Measurements from ENCODE around the gene TBK1.
"Not testable (repeated sequence)": the region's sequence is repeated elsewhere in the genome, so short reads cannot be mapped to it uniquely, and the experiment has no call there.

TBK1 gene

DNA sequence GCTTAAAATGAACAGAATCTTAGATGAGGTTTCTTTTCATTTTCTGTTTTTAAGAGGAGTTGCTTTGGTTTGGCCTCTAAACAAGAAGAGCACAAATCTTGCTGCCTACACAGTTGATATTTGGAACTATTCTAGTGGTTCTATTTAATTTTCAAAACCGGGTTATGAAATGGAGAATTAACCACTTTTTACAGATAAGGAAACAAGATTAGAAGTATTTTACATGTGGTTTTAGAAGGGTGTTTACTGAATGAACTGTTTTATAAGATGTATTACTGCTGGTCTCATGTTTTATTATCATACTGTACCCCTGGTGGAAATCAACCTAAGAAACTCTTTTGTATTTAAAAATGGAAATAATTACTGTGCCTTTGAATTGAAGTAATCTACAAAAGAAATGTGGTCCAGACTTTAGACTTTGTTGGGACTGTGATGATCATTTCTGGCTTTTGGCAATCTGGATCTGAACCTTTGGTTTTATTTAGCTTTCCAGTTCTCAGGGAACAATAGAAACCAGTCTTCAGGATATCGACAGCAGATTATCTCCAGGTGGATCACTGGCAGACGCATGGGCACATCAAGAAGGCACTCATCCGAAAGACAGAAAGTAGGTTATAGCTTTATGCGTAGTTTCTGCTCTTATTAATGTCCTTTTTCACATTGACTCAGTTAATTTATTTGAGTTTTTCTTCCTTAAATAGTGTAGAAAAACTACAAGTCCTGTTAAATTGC is 43.2 kb downstream of the TBK1 start:
- DNase-seq (ENCODE audit: extremely low read depth in 1 of 2, low read depth in 1 of 2): no peak

DNA sequence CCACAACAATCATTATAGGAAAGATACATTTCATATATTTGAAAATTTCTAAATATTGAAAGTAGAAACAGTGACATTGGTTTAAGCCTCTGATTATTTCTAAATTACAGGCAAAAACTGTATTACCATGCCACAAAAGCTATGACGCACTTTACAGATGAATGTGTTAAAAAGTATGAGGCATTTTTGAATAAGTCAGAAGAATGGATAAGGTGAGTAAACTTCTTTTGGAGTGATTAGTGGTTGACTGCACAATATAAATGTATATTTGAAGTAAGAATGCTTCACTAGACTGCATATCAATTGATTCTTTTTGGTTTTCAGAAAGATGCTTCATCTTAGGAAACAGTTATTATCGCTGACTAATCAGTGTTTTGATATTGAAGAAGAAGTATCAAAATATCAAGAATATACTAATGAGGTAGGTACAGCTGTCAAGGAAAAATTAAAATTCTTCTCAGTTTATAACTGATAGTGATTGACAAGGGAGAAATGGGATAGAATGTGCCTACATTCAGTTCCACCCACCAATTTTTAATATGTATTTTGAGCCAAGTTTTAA is 45.0 kb downstream of the TBK1 start:
- DNase-seq (ENCODE audit: extremely low read depth in 1 of 2, low read depth in 1 of 2): no peak

DNA sequence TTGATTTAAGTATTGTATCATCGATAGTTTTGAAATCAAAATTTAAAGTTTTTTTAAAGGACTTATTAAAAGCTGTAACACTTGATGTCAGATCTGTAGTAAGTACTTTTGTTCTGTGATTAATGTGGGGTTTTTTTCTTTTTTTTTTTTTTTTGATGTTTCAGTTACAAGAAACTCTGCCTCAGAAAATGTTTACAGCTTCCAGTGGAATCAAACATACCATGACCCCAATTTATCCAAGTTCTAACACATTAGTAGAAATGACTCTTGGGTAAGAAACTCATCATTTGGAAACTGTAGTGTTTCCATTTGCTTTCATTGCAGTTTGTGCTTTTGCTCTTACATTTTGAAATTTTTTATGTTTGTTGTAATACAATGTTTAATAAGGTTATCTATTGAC is 45.6 kb downstream of the TBK1 start:
- DNase-seq (ENCODE audit: extremely low read depth in 1 of 2, low read depth in 1 of 2): no peak

DNA sequence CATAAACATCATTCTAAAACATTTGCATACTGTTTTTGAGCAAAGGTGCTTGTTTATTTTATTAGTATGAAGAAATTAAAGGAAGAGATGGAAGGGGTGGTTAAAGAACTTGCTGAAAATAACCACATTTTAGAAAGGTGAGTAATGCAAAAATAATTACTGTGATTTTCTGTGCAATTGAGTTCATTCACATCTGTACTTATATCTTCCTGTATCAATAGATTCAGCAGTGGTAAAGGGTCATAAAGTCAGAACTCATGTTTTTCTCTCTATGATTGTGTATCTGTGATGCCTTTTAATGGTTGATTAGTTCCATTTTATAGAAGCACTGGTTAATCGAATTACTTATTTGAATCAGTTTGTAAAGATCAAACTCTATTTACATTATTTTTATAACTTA is 46.0 kb downstream of the TBK1 start:
- no peak for DNase-seq (ENCODE audit: extremely low read depth in 1 of 2, low read depth in 1 of 2)

DNA sequence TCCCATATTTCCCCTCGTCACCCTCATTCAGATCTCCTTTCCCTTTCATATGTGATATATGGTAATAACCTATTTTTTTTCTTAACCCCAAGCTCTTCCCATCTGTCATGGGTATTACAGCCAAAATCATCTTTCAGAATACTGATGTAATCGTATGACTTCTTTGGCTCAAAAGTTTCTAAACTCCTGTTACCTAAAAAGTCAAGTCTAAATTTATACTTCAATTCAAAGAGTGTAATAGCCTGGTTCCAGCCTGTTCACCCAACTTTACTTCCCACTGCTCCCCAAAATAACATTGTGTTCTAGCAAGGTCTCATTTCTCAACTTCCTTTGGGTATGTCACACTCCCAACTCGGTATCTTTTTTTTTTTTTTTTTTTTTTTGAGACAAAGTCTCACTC is 48.5 kb downstream of the TBK1 start:
- DNase-seq (ENCODE audit: extremely low read depth in 1 of 2, low read depth in 1 of 2): no peak

DNA sequence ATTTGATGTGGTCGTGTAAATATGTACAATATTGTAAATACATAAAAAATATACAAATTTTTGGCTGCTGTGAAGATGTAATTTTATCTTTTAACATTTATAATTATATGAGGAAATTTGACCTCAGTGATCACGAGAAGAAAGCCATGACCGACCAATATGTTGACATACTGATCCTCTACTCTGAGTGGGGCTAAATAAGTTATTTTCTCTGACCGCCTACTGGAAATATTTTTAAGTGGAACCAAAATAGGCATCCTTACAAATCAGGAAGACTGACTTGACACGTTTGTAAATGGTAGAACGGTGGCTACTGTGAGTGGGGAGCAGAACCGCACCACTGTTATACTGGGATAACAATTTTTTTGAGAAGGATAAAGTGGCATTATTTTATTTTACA is 49.6 kb downstream of the TBK1 start:
- no peak for DNase-seq (ENCODE audit: extremely low read depth in 1 of 2, low read depth in 1 of 2)

DNA sequence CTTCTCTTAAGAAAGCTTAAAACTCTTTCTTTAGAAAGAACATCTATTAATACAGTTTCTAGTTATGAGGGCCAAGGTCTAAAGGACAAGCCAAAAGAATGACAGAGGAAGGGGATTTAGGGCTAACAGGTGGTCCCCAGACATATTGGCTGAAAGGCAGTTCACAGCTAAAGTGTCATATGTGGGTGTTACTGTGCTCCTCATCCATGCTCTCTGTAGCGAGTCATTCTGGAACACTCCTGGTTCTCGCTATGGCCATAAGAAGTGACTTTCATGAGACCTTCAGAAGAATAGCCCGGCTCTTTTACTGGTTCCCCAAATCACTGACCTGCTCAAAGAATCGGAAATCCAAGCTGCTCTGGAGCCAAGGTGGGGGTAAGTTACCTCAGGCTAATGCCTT is 55.0 kb downstream of the TBK1 start:
- DNase-seq (ENCODE audit: extremely low read depth in 1 of 2, low read depth in 1 of 2): no peak

DNA sequence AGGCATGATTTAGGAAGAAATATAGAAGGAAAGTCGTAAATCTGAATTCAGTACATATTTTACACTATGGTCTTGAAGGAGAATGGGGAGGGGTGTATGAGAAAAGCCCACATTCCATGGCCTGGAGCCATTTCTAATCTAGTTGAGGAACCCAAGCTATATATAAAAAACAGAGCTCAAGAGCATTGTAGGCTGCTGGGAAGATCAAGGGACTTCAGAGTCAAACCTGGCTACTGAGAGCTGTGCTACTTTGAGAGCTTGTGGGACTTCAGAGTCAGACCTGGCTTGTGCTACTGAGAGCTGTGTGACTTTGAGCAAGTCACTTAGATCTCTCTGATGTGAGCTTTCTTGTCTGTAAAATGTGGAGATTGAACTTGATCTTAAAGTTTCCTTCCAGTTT is 58.7 kb downstream of the TBK1 start:
- no peak for DNase-seq (ENCODE audit: extremely low read depth in 1 of 2, low read depth in 1 of 2)

DNA sequence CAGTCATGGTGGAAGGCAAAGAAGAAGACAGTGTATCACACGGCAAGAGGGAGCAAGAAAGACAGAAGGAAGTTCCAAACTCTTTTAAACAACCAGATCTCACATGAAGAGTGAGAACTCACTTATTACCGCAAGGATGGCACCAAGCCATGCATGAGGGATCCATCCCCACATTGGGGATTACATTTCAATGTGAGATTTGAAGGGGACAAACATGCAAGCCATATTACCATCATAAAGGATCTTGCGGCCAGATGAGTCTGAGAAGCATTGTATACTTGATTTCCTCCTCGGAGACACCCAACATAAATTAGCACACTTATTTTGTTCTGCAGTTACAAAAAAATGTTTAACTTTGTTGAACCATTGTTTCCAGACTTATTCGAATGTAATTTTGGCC is 66.5 kb downstream of the TBK1 start:
- no peak for DNase-seq (ENCODE audit: extremely low read depth in 1 of 2, low read depth in 1 of 2)

DNA sequence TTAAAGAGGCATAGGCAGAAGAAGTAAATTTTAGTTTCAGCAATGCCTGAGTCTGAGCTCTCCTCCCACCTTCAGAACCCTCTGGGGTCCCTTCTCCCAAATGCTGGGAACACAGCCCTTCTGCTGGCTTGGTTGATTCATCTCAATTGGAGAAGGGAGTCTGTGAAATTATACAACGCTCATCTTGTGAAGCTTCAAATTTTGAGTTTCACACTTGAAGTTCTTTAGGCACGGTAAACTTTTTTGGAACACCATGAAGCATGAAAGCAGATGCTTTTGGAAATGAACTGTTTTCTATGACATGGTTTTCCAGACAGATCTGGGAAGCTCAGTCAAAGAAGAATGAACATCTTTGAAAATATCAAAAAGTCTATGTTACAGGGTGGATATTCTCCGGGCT is 69.9 kb downstream of the TBK1 start:
- no peak for DNase-seq (ENCODE audit: extremely low read depth in 1 of 2, low read depth in 1 of 2)

DNA sequence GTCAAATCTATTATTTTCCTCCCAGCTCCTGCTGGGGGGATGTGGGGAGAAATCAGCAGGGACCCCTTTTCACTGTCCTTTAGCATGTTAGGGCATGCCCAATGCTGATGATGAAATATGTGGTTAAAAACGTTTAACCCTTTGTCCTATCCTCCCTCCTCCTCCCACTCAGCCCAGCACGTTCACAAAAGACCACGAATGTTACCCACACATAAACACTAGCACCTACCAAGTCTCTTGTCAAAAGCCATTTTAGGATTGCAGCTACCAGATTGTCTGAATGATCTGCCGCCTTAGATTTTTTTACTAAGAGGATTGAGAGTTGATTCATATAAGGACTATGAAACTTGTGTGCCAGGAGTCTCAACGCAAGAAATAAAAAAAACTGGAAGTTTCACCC is 70.4 kb downstream of the TBK1 start:
- DNase-seq (ENCODE audit: extremely low read depth in 1 of 2, low read depth in 1 of 2): no peak

DNA sequence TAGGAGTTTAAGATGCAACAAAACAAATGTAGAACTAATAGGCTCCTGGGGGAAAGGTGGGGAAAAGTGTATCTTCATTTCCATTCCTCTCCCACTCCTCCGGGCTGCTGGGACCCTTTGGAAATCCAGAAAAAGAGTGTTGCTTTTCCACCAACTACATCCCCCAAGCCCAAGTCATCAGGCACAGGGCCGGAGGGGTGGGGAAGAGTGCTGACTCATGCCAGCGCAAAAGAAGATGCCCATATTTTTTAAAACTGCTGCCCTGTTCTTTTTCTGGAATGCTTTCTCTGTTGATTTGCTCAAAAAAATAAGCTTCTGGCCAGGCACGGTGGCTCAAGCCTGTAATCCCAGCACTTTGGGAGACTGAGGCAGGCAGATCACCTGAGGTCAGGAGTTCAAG is 70.9 kb downstream of the TBK1 start:
- no peak for DNase-seq (ENCODE audit: extremely low read depth in 1 of 2, low read depth in 1 of 2)

DNA sequence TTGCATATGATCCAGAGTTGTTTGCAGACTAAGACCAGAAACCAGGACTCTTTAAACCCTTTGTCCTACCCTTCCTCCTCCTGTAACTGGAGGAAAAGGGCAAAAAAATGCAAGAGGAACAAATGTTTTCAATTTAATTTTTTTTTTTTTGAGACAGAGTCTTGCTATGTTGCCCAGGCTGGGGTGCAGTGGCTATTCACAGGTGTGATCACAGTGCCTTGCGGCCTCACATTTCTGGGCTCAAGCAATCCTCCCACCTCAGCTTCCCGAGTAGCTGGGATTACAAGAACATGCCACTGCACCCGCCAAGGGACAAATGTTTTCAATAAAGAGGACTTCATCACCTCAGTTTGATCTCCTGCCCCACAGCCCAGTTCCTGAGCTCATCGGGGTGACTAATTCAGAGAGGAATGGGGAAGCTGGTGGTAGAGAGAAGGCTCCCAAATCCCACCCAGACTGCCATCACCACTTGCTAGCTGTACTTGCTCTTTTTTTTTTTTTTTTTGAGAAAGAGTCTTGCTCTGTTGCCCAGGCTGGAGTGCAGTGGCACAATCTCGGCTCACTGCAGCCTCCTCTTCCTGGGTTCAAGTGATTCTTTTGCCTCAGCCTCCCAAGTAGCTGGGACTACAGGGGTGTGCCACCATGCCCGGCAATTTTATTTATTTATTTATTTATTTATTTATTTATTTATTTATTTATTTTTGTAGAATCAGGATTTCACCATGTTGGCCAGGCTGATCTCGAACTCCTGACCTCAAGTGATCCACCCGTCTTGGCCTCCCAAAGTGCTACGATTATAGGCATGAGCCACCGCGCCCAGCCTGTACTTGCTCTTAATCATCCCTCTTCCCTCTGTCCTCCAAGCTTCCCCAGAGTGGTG is 71.9 kb downstream of the TBK1 start:
- DNase-seq (ENCODE audit: extremely low read depth in 1 of 2, low read depth in 1 of 2): not testable (repeated sequence)

DNA sequence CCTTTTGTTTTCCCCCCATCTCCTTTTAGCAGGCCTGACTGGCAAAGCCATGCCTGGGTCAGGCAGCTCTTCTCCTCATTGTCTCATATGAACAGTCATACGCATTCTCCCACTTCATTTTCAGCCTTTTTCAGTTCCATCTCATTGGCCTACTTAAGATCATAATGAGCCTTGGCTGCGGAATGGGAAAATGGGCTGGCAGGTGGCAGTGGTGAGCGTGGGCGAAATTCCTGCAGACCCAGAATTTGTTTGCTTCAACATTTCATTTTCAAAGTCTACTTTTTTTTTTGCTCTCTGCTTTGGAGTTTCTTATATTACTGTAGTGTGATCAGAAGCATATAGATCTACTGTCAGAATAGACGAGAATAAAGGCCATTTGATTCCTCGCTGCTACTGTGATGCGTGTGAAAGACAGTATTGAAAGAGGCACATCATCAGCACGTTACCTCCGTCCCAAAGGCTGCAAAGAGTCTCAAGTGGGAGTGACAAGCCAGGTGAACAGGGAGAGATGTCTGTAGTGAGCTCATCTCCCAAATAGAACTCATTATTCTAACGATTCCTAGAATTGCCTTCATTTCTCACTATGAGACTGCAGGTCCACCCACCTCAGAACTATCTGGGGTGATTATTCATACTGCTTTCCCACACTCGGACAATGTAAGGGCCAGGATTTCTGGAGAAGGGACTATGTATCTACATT is 73.7 kb downstream of the TBK1 start:
- DNase-seq (ENCODE audit: extremely low read depth in 1 of 2, low read depth in 1 of 2): no peak

DNA sequence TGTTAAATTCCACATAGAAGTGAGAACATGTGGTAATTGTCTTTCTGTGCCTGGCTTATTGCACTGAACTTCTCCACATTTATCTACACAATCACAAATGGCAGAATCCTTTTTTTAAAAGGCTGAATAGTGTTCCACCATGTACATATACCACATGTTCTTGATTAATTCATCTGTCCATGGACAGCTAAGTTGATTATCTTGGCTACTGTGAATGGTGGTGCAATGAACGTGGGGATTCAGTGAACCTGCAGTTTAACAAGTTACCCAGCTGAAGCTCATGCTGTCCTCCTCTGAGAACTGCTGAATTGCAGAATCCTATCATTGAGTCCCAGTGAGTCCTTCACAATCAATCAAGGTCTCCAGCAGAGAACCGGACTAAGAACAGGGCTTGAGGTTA is 74.9 kb downstream of the TBK1 start:
- DNase-seq (ENCODE audit: extremely low read depth in 1 of 2, low read depth in 1 of 2): no peak

DNA sequence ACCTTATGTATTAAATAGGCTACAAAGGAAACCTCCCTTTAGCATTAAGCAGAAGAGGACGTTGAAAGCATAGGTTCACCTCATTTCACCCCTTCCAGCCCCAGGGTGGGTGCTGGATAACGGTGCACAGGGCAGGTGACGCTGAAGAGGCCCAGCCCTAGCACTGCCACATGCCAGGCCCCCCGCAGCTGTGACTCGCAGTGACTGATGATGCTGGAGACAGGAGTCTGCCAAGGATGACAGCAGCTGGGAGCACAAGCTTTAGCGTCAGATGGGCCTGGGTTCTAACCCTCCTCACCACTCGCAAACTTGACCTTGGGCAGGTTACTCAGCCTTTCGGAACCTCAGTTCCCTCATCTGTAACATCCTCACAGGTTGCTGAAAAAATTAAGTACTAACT is 76.7 kb downstream of the TBK1 start:
- no peak for DNase-seq (ENCODE audit: extremely low read depth in 1 of 2, low read depth in 1 of 2)

DNA sequence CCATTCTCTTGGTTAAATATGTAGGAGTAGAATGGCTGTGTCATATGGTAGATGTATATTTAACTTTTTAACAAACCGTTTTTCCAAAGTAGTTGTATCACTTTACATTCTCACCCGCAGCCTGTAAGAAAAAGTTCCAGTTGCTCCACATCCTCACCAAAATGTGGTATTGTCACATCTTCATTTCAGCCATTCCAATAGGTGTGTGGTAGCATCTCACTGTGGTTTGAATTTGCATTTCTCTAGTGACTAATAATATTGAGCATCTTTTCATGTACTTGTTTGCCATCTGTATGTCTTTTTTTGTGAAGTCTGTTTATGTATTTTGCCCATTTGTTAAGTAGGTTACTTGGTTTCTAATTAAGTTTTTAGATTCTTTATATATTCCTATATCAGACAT is 78.6 kb downstream of the TBK1 start:
- DNase-seq (ENCODE audit: extremely low read depth in 1 of 2, low read depth in 1 of 2): no peak

DNA sequence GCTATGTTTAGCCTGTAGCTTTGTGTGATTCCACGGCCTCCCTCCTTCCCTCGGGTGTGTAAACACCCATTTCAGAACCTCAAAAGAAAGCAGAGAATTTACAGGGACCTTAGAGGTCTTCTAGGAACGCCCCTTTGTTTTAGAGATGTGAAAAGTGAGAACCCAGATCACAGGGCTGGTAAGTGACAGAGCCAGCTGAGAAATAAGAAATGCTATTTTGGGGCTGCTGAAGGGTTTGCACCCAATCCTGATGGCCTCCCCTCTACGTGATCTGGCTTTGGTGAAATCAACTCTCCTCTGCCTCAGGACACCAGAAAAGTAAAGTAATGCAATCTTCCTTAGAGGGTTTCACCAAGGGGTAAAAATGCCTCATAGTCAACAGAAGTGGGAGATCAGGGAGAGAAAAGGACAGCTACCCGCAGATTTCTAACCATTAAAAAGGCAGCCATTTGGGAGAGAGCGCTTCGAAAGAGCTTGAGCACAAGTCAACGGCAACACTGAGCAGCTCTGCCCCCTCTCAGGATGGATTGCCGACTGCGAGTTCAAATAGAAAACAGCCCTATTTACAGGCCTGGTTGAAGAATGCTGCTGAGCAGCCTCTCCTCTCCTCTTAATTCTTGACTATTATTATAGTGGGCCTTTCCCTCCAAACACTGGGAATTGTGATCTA is 79.9 kb downstream of the TBK1 start:
- no peak for DNase-seq (ENCODE audit: extremely low read depth in 1 of 2, low read depth in 1 of 2)

DNA sequence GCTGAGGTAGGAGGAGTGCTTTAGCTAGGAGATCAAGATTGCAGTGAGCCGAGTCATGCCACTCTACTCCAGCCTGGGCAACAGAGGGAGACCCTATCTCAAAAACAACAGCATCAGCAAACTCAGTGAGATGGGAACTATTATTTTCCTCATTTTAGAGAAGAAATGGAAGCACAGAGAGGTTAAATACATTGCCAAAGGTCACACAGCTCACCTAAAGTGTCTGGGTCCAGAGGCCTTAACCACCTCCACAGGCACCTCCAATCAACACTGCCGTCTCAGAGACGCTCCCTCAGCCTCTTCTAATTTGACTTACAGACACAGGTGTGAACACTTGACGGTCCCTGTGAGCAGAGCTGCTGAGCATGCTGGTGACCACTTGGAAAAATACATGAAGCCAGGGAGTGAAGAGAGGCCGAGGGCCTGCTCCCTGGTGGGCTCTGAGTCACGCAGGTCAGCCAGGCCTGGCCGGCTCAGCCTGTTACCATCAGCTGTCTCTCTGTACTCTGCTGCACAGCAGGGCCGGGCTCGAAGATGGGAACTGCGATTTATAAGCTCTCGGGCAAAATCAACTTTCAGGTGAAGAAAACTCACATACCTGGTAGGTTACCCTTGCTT is 80.9 kb downstream of the TBK1 start:
- DNase-seq (ENCODE audit: extremely low read depth in 1 of 2, low read depth in 1 of 2): no peak

DNA sequence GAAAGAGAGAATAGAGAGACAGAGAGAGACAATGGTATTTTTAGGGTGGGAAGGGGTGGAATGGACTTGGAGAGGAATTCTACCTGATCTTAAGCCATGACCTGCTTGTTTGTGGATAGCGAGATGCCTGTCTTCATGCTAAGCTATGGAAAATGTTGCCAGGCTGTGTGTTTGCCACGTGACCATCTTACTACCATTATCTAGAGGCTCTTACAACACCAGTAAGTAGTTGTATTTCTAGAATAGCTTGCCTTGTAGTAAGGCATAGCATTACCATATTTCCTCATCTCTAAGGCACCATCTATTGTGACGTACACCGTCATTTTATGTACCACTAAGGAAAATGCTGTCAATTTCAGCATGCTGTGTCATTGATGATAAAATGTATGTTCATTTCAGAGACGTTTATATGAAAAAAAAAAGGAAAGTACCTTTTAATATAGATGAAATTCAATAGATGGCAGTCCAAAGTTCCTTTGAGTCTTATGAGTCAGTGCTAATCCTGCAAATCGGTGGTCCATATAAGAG is 82.8 kb downstream of the TBK1 start:
- DNase-seq (ENCODE audit: extremely low read depth in 1 of 2, low read depth in 1 of 2): no peak
